ENCODE measurements around the gene NDUFS6. TPM values are rescaled to one million over a fixed set of nuclear protein-coding genes. Genes with fewer than 3 reads are reported as not detected.
"Not testable (repeated sequence)": the region's sequence is repeated elsewhere in the genome, so short reads cannot be mapped to it uniquely, and the experiment has no call there.

Gene NDUFS6
- total RNA-seq, 1 donor from 2014 or later: 31.0 TPM

DNA sequence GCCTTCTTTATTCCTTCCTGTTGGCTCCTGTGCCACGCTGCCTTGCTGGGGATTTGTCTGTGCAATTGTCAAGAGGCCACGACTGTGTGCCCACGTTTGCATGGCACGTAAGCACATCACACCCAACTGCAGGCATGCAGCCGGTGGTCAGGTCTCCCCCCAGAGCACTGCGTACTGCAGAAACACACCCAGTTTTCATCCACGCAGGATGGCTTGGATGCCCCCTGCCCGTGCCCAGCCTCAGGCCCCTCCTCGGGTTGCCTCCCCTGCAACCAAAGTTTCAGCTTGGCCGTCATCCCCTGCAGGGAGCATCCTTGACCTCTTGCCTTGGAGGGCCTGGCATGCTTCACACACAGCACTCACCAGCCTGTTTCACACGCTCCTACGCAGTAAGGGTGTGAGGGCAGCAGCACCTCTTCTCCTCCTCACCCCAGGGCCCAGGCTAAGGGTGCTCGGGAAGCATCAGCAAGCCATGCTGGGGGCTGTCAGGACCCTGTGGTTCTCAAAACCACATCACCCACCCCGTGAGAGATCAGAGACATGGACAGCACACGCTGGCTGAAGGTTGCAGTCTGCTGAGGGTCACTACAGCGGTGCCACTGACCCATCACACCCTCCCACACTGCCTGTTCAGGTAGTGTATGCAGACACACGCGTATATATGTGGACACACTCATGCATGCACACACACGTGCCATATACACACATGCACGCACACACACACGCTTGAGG, 4.7 kb upstream of the NDUFS6 start:
- no peak overlapping the region for H3K27ac Mint-ChIP-seq (ENCODE audit: unreplicated experiment)
- H3K36me3 Mint-ChIP-seq (ENCODE audit: low read depth, unreplicated experiment): peaks cover 4% of the 10 kb centered on the region
- no peak for DNase-seq (ENCODE audit: low spot score)
- H3K4me1 Mint-ChIP-seq (ENCODE audit: unreplicated experiment): peaks cover 18% of the 10 kb centered on the region
- H3K9me3 Mint-ChIP-seq (ENCODE audit: unreplicated experiment): no peaks in the 10 kb centered on the region
- TF ChIP-seq, protein P1, sequence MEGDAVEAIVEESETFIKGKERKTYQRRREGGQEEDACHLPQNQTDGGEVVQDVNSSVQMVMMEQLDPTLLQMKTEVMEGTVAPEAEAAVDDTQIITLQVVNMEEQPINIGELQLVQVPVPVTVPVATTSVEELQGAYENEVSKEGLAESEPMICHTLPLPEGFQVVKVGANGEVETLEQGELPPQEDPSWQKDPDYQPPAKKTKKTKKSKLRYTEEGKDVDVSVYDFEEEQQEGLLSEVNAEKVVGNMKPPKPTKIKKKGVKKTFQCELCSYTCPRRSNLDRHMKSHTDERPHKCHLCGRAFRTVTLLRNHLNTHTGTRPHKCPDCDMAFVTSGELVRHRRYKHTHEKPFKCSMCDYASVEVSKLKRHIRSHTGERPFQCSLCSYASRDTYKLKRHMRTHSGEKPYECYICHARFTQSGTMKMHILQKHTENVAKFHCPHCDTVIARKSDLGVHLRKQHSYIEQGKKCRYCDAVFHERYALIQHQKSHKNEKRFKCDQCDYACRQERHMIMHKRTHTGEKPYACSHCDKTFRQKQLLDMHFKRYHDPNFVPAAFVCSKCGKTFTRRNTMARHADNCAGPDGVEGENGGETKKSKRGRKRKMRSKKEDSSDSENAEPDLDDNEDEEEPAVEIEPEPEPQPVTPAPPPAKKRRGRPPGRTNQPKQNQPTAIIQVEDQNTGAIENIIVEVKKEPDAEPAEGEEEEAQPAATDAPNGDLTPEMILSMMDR (IDR thresholded peaks at IDR 0.05; ENCODE audit: unreplicated experiment): no peak
- H3K4me3 Mint-ChIP-seq (ENCODE audit: unreplicated experiment): no peak overlapping the region
- H3K27me3 Mint-ChIP-seq (ENCODE audit: unreplicated experiment): peaks cover 5% of the 10 kb centered on the region

- Mint-ChIP-seq H3K27me3 (ENCODE audit: unreplicated experiment) (peaks cover 6% of the 10 kb centered on the region), H3K27ac (ENCODE audit: unreplicated experiment) (no peak overlapping the region), H3K9me3 (ENCODE audit: unreplicated experiment) (no peaks in the 10 kb centered on the region), H3K4me3 (ENCODE audit: unreplicated experiment) (no peak overlapping the region), H3K4me1 (ENCODE audit: unreplicated experiment) (peaks cover 23% of the 10 kb centered on the region), H3K36me3 (ENCODE audit: low read depth, unreplicated experiment) (peaks cover 4% of the 10 kb centered on the region)
- DNase-seq (ENCODE audit: low spot score): no peak
- TF ChIP-seq, protein P1 (IDR thresholded peaks at IDR 0.05; ENCODE audit: unreplicated experiment): no peak
Measured at GRCh38 chr5:1797103-1797800, 4.0 kb upstream of the NDUFS6 start.

GRCh38 chr5:1797855-1798254, 3.4 kb upstream of the NDUFS6 start:
- peaks cover 19% of the 10 kb centered on the region for H3K4me1 Mint-ChIP-seq (ENCODE audit: unreplicated experiment)
- H3K27ac Mint-ChIP-seq (ENCODE audit: unreplicated experiment): no peak overlapping the region
- peaks cover 2% of the 10 kb centered on the region for H3K36me3 Mint-ChIP-seq (ENCODE audit: low read depth, unreplicated experiment)
- no peak for DNase-seq (ENCODE audit: low spot score)
- H3K27me3 Mint-ChIP-seq (ENCODE audit: unreplicated experiment): peaks cover 6% of the 10 kb centered on the region
- no peaks in the 10 kb centered on the region for H3K9me3 Mint-ChIP-seq (ENCODE audit: unreplicated experiment)
- peak overlapping the region; percentile 71 for H3K4me3 Mint-ChIP-seq (ENCODE audit: unreplicated experiment)
- TF ChIP-seq, protein P1 (IDR thresholded peaks at IDR 0.05; ENCODE audit: unreplicated experiment): no peak

DNA sequence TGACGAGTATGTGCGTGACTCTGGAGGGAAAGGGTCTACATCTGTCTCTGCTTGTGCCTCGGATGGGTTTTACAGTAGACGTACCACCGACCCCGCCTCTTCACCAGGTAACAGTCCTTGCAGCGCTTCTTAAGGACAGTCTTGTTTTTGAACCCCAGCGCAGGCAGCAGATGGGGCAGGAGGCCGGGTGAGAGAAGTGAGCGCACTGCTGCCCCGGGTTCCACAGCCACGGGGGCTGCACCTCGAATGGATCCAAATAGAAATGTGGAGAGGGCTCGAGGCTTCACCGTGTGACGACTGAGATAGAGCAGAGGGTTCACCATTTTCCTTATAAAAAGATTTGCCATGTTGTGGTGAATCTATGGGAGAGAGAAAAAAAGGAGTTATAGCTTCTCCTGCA, 2.6 kb upstream of the NDUFS6 start:
- H3K4me1 Mint-ChIP-seq (ENCODE audit: unreplicated experiment): peaks cover 12% of the 10 kb centered on the region
- H3K27me3 Mint-ChIP-seq (ENCODE audit: unreplicated experiment); H3K9me3 Mint-ChIP-seq (ENCODE audit: unreplicated experiment); DNase-seq (ENCODE audit: low spot score); H3K36me3 Mint-ChIP-seq (ENCODE audit: low read depth, unreplicated experiment): not testable (repeated sequence)
- peak overlapping the region; percentile 1 for H3K27ac Mint-ChIP-seq (ENCODE audit: unreplicated experiment)
- peak overlapping the region; percentile 86 for H3K4me3 Mint-ChIP-seq (ENCODE audit: unreplicated experiment)

- Mint-ChIP-seq H3K4me1 (ENCODE audit: unreplicated experiment) (peaks cover 11% of the 10 kb centered on the region), H3K36me3 (ENCODE audit: low read depth, unreplicated experiment) (peaks cover 7% of the 10 kb centered on the region), H3K27me3 (ENCODE audit: unreplicated experiment) (peaks cover 6% of the 10 kb centered on the region), H3K9me3 (ENCODE audit: unreplicated experiment) (no peaks in the 10 kb centered on the region), H3K27ac (ENCODE audit: unreplicated experiment) (no peak overlapping the region), H3K4me3 (ENCODE audit: unreplicated experiment) (peak overlapping the region; percentile 86)
- TF ChIP-seq, protein P1 (IDR thresholded peaks at IDR 0.05; ENCODE audit: unreplicated experiment): no peak
- peak; percentile 23 for DNase-seq (ENCODE audit: low spot score)
Measured at GRCh38 chr5:1799110-1799601, 2.1 kb upstream of the NDUFS6 start.

Measured in endothelial cell (in vitro differentiated cells).